Measurements from ENCODE around the gene KIF26A. TPM values are rescaled to one million over a fixed set of nuclear protein-coding genes. Genes with fewer than 3 reads are reported as not detected.

Gene KIF26A
- total RNA-seq, 2 experiments from 2014 or later, result 0.27 to 0.32 TPM

DNA sequence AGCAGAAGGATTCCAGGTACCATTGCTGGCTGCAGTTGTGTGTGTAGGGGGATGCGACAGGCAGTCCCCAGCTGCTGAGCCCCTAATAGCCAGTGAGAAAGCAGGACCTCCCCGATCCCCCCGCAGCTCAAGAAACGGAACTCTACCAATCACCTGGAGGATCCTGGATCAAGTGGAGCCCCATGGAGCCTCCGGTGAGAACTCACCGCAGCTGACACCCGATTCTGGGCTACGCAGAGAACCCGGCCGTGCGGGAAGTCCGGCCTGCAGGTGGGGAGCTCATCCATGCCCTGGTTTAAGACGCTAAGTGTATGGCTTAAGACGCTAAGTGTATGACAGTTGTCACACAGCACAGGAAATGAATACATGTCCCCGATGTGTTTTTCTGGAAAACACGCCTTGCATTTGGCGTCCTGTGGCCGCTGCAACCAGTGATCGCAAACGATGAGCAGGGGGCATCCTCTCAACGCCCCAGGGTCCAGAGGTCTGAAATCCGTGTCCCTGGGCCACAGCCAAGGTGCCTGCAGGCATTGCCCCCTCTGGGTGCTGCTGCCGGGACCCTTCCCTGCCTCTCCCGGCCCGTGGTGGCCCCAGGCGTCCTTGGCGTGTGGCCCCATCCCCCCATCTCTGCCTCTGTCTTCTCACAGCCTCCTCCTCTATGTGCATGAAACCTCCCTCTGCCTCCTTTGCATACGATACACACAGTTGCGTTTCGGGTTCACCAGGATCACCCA lies 75.1 kb downstream of the KIF26A start:
- ChIA-PET POLR2A (no interaction called here), CTCF (no interaction called here)

GRCh38 chr14:104214431-104215218 lies 76.2 kb downstream of the KIF26A start:
- ChIA-PET POLR2A (no interaction called here), CTCF (no interaction called here)

DNA sequence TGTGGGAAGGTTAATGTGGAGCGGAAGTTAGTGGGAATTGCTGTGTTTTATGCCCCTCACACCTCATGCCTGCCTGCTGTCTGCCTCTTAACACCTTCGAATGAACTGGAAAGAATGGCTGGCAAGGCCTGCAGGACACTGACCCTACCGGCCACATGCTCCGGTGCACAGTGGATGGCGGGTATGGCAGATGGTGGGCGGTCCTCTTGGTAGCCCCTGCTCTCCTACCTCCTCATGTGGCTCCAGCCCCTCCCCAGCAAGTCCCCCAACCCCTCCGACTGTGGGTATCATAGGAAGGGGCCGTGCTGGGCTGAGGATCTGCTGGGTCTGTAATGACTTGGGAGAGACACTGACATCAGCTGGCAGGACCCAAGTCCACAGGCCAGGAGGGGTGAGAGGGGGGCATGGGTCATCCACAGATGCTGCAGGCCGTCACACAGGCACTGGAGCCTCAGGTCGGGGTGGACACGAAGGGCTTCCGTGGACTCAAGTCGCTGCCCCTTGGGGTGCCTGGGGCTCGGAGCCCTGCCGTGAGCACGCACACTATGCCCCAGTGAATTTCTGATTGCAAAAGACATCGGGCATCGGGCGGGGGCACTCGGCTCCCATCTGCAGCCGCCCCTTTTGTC lies 77.4 kb downstream of the KIF26A start:
- ChIA-PET CTCF (no interaction called here), POLR2A (no interaction called here)

- CTCF ChIA-PET, result no interaction called here
Observed at GRCh38 chr14:104216457-104216856, 78.1 kb downstream of the KIF26A start.

DNA sequence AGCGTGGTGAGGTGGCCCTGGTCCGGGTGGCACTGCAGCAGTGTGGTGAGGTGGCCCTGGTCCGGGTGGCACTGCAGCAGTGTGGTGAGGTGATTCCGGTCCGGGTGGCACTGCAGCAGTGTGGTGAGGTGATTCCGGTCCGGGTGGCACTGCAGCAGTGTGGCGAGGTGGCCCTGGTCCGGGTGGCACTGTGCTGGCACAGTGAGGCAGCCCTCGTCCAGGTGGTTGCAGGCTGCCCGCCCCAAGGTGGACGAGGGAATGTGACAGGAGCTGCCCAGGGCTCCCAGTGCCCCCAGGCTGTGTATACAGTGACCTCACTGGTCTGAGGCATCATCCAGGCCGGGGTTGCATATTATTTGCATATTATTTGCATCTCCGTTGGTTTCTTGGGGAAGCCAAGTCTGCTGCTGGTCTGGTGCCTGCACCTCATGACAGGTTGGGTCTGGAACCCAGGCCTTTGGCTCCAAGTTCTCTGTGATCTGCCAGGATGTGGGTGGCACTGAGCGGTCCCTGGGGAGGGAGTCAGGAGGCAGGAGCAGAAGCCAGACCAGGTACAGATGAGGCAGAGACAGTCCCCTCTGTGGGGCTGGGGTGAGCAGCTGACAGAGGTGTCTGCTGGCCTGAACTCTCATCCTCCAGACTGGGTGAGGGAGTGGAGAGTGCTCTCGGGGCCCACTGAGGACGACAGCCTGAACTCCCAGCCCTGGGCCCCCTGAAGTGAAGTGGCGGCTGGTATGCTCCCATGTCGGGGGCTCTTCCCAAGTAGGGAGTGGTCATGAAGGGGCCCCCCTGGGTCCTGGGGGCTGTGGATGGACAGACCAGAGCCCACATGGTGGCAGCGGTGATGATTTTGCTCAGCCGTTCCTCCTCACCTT lies 79.3 kb downstream of the KIF26A start:
- ChIA-PET CTCF (no interaction called here), POLR2A (no interaction called here)

More at GRCh38 chr14:104216457-104216856, 78.1 kb downstream of the KIF26A start:
- POLR2A ChIA-PET, result no interaction called here

DNA sequence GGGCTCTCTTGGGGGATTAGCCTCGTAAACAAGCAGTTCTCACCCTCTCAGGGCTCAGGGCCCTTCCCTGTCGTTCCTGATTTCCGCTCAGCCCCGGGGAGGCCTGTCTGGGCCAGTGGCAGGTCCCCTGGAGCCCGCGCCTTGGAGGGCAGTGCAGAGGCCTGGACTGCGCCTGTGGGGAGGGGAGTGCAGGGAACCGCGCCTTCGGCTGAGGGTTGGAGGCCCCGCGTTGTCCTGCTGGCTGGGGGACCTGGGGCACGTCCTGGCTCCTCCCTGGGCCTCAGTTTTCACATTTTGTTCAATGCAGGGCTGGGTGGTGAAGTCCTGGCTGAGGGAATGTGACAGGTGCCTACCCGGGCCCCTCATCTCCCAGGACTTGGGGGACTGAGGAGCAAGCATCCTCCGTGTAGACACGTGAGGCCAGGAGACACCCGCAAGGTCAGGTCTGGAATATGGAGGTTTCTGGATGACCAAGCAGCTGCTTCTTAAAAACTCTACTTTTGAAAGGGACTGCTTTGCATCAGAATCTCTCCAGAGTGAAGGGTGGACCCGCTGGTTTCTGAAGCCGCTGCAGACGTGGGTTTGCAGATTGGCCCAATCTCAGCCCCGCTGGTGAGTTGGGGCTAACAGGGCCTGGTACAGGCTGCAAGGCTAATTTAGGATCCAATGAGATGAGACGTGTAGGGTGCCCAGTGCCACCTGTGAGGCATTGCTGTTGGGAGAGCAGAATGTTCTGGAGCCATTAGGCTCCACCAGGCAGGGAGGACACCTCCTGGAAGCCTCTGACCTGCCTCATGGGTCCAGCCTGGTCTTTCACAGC lies 80.2 kb downstream of the KIF26A start:
- ChIA-PET POLR2A (no interaction called here), CTCF (no interaction called here)

- ChIA-PET POLR2A (no interaction called here), CTCF (no interaction called here)
Observed at GRCh38 chr14:104219731-104220214, 81.4 kb downstream of the KIF26A start.

DNA sequence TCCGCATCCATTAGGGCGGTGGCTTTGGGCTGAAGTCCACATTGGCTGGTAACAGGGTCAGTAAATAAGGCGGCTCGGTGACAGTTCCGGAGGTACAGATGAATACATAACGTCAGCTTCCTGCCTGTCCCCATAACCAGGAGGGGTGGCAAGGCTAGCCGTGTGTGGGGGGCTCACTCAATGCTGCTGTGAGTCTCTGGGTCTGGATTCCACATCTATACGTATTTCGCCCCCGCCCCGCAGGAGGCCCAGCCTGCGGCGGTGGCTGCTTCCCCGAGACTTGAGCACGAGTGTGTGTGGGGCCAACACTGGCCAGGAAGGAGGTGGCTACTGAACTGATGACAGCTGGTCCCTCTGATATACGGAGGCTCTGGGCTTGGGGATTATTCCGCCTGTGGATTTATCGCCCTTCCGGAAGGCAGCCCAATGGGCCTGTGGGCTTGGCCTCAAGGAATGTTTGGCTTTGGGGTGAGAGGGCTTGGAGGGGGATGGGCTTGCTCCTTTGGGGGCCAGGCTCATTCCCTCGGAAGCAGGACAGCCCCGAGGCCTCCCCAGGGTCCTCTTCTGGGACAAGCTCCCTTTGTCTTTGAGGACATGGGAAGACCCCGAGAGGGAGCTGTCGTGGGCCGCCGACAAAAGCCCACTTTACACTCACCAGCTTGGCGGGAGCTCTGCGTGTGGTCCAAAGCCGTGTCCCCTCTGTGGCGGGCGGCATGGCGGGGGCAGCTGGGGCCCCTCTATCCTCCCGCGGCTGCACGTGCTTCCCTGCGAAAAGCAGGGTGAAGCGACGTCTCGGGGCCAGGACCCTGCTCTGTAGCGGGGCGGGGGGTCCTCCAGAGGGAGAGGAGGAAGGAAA lies 82.1 kb downstream of the KIF26A start:
- CTCF ChIA-PET, result no interaction called here
- POLR2A ChIA-PET, result no interaction called here

DNA sequence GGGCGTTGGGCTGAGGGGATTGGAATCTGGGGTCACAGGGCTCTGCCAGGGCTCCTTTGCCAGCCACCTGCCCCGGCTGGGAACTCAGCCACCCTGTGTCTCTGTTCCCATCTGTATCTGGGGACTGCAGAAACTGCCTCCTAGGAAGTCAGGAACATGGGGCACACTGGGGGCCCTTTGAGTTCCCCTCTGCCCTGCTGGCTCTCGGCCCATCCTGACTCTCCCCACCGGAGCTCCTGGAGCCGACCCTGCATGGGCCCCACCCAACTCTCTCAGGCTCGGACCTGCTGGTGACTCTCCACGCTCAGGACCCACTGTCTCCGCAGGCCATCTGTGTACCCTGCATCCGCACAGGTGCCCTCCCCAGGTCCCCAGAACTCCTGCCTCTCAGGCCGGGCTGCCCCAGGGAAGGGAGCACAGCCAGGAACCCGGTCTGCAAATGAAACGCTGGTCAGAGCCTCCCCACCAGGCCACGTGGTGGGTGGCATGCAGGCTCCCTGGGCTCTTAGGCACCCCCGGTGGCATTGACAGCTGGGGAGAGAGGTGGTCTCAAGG lies 82.8 kb downstream of the KIF26A start:
- ChIA-PET POLR2A (no interaction called here), CTCF (no interaction called here)

DNA sequence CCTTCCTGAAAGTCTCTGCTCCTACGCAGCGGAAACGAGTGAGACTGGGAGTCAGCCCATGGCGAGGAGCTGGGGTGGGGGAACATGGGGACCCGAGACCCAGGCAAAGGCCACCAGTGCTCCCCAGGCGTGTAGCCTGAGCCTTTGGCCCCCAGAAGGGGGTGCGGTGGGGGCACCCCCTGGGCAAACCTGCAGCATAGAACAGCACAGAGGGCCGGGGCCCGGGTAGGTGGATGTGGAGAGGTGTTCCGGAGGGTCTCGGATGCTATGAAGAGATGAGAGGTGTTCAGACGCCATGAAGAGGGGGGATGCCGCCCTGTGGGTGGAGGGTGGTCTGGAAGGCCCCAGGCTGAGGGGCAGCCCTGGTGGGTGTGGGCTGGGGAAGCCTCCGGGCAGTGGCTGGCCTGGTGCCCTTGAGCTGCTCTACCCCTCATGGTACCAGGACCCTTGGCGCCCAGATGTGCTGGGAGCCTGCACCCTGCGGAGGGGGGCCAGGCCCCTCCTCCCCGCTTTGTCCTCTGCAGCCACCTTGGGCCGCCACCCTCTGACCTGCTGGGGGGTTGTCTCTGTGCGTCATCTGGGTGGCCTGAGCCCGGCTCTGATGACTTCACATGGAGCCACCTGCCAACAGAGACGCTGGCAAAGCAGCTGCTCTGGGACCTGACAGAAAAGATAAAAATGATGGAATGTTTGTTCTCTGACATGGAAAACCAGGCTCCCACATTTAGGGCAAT lies 83.4 kb downstream of the KIF26A start:
- CTCF ChIA-PET, result no interaction called here
- POLR2A ChIA-PET, result no interaction called here

- ChIA-PET POLR2A (no interaction called here), CTCF (no interaction called here)
Observed at GRCh38 chr14:104222396-104223036, 84.1 kb downstream of the KIF26A start.

DNA sequence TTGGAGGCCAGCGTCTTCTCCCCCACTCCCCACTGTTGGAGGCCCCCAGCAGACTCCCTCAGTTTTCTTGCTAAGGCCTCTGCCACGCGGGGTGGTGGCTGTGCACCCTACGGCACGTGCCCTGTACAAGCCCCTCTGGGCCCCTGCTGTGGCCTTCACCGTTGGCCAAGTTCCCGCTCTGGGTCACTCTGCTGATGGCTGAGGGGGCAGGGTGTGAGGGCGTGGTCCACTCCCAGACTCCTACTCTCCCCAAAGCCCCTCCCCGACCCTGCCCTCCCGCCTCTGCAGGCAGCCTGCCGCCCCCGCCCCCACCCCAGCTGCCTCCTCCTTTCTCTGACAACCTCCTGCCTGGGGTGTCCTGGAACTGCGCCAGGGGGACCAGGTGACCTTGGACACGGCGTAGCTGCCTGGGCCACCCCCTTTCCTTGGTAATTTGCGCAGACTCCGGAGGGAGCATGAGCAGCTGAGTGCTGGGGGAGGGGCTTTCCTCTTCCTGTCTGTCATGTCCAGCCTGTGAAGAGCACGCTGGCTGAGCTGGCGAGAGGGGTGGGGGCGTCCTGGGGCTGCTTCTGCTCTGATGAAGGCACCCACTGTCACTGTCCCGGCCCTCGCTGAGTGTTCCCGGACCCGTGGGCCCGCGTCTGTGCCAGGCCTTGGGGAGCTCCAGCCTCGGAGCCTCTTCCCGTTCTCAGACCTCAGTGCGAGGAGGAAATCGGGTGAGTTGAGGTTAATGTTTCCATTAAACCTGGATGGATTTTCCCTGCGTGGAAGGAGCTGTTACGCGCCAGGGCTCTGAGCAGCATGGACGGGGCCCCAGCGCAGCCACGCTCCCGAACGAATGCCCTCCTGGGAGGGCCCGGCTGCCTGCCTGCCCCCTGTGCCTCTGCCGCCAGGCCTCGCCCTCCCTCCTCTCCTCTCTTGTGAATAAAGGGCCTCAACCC lies 85.0 kb downstream of the KIF26A start:
- ChIA-PET CTCF (no interaction called here), POLR2A (no interaction called here)

GRCh38 chr14:104224131-104224505 lies 85.7 kb downstream of the KIF26A start:
- CTCF ChIA-PET, result no interaction called here
- POLR2A ChIA-PET, result no interaction called here

- ChIA-PET POLR2A (no interaction called here), CTCF (interaction anchor here (1.2 kb wide), 1 partner anchor 376 kb away, joined by 3 read pairs; no protein-coding TSS in a partner anchor)
Observed at GRCh38 chr14:104224506-104225277, 86.3 kb downstream of the KIF26A start.
